GM19452 (cell line): Measurements from ENCODE around the gene CNTNAP4.

ENCODE experiments used
- ATAC-seq: cut with Tn5 transposase; IDR thresholded peaks from one replicate; pipeline ENCODE4 v1.9.1; 2021; ENCODE audit not compliant: unreplicated experiment

The CNTNAP4 gene

GRCh38 chr16:76486740-76487139 is 209.5 kb downstream of the CNTNAP4 start:
- ATAC-seq: no peak

GRCh38 chr16:76487411-76488064 is 210.3 kb downstream of the CNTNAP4 start:
- no peak for ATAC-seq

GRCh38 chr16:76488065-76488417 is 210.8 kb downstream of the CNTNAP4 start:
- no peak for ATAC-seq

- no peak for ATAC-seq
These were observed 212.9 kb downstream of the CNTNAP4 start for GRCh38 chr16:76490036-76490639.

- no peak for ATAC-seq
These were observed 222.8 kb downstream of the CNTNAP4 start for GRCh38 chr16:76500006-76500405.

GRCh38 chr16:76502063-76502462 is 224.9 kb downstream of the CNTNAP4 start:
- no peak for ATAC-seq

GRCh38 chr16:76502555-76502954 is 225.4 kb downstream of the CNTNAP4 start:
- no peak for ATAC-seq

DNA sequence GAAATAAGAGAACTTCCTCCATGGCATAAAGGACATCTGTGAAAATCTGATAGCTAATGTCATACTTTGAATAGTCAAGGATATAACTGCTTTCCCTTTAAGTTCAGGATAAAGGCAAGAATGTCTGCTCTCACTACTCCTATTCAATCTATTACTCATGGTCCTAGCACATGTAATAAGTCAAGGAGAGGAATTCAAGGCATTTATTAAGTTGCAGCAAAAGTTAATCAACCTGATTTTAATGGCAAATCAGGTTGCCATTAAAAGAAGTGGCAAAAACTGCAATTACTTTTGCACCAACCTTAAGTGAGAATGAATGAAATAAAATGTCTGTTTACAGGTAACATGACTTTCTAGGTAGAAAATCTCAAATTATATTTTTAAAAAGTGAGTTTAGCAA is 225.9 kb downstream of the CNTNAP4 start:
- ATAC-seq: no peak

DNA sequence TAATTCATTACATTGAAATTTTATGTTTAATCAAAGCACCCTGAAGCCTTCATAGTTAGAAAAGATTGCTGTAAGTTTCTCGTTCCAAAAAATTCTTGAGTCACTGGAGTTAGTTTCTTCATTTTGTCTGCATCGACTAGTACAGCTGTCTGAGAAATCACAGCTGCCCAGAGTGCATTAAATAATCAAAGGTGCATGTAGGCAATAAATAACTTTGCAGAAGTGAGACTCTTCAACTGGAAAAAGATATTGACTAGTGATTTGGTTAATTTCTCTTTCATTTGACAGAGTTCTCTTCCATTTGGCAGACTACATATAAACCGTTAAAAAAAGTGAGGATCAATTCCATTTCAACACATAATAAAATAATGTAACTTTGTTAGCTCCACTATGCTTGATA is 234.0 kb downstream of the CNTNAP4 start:
- no peak for ATAC-seq

DNA sequence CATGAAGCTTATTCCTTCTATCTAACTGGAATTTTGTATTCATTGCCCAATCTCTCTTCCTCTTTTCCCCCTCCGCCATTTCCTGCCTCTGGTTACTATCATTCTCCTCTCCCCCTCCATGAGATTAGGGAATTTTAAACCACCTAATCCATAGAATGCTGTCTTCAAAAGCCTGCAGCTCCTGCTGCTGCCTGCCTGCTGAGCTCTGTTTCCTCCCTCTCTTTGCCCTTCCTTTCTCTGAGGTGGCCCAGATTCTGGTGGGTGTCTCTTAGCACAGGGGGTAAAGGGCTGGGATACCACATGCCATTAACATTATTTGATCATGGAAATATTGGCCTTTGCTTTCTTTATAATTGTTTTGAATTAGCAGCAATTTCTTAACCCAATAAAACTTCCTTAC is 241.6 kb downstream of the CNTNAP4 start:
- ATAC-seq: no peak

GRCh38 chr16:76524356-76524755 is 247.2 kb downstream of the CNTNAP4 start:
- ATAC-seq: no peak

GRCh38 chr16:76524769-76525168 is 247.6 kb downstream of the CNTNAP4 start:
- ATAC-seq: no peak

DNA sequence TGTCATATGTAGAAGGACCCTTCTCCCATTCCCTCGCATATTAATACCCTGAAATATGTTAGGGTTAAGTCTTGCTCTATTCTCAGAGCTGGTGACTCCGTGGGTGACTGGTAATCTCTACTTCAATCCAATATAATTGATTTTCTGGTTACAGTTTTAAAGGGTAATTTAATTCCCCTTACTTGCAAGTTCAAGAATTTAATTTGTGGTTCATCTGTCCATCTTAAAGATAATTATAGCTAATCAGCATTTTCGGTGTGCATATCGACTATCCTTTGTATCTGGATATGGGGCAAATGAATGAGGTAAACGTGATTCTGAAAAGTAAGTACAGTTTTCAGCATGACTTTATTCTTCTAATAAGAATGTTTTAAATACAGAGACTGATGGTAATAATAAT is 250.0 kb downstream of the CNTNAP4 start:
- ATAC-seq: no peak

- no peak for ATAC-seq
These were observed 251.9 kb downstream of the CNTNAP4 start for GRCh38 chr16:76529120-76529519.

DNA sequence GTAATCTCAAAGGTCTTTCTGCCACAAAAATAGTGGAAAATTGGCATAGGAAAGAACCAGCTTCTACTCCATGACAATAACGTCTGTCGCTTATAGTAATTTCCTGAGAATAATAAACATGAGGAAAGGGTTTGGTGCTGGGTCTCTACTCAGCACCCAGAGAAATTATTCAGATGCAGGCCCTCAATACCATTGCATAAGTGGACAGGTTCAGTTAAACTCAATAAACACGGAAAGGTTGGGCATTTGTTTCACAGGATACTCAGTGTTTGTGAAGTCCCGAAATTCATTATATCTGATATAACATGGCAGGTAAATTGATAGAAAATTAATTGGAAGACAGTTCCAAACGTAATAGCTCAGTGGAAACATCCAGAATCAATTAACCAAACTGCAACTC is 254.0 kb downstream of the CNTNAP4 start:
- ATAC-seq: no peak

DNA sequence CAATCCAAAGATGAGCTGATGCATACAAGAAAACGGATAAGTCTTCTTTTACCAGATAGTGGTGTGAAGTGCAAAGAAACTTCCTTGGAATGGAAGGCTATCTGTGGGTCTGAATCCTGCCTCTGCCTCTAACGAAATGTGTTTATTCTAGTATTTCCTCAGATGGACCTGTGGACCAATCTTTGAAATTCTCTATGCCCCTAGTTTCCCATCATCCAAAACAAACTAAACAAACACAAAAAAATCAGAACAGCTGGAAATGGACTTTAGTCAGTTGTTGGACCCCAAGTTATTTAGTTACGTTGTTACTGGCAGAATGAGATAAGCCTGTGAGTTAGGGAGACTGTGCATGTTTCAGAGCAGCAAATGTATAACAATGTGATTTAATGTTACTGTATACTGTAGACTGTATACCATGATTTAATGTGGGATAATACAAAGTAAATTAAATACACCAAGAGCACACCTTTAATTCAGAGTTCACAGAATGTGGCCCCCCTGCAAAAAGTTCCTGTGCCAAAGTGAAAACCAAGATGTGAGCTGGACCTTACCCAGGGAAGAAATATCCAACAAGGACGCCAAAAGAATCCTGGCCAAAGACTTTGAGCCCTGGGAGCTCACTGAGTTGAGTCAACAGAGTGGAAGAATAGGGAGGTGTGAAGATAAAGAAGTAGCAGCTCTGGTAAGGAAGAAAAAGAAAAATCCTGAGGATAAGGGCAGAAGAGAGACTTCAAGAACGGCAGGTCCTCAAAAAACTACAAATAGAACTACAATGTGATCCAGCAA is 255.2 kb downstream of the CNTNAP4 start:
- ATAC-seq: no peak

- no peak for ATAC-seq
These were observed 262.4 kb downstream of the CNTNAP4 start for GRCh38 chr16:76539609-76540008.

DNA sequence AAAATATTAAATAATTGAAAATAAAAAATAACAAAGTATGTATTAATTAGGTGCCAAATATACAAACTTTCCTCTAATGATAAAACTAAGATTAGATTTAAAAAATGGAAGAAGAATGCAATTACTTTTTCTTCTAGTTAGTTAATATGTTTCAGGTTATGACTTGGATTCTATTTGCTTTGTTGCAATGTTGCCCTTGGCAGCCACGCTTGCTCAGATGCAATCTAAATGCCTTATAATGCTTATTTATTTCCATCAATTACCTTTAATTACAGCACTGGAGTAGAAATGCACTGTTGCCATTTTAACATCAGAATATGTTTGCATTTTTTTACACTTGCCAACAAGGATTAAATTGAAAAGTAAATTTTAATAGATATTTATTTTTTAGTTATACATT is 263.9 kb downstream of the CNTNAP4 start:
- ATAC-seq: no peak

GRCh38 chr16:76565542-76565941 is 288.3 kb downstream of the CNTNAP4 start:
- no peak for ATAC-seq

GRCh38 chr16:76571755-76572154 is 294.6 kb downstream of the CNTNAP4 start:
- ATAC-seq: no peak

DNA sequence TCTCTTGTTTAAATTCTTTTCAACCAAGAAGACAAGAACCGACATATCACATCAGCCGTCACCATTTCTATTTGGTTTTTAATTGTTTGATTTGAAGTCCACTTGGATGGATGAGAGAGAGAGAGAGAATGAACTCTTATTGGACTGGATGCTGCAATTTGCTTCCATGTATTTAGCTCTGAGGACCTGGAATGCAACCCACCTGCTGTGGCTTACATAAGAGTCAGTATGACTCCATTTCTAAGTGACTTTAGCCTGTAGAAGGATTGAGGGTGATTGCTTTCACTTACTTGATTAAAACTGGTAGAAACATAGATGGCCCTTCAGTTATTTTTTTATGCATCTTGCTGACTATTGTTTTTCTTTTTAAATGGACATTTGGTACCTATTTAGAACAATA is 296.1 kb downstream of the CNTNAP4 start:
- no peak for ATAC-seq

- ATAC-seq: no peak
These were observed 297.4 kb downstream of the CNTNAP4 start for GRCh38 chr16:76574651-76575050.
